SH-SY5Y (cell line): ENCODE results near the gene CIROP.

Experiments
- GATA2 ChIP-seq: IDR thresholded peaks from 2 replicates; pipeline ENCODE4 v1.6.1; 2011; ENCODE audit warnings: mild to moderate bottlenecking, low read depth, low read length
- GATA3 ChIP-seq: IDR thresholded peaks from 2 replicates; pipeline ENCODE4 v1.6.1; 2011; ENCODE audit warnings: low read depth, mild to moderate bottlenecking, low read length, moderate library complexity

DNA sequence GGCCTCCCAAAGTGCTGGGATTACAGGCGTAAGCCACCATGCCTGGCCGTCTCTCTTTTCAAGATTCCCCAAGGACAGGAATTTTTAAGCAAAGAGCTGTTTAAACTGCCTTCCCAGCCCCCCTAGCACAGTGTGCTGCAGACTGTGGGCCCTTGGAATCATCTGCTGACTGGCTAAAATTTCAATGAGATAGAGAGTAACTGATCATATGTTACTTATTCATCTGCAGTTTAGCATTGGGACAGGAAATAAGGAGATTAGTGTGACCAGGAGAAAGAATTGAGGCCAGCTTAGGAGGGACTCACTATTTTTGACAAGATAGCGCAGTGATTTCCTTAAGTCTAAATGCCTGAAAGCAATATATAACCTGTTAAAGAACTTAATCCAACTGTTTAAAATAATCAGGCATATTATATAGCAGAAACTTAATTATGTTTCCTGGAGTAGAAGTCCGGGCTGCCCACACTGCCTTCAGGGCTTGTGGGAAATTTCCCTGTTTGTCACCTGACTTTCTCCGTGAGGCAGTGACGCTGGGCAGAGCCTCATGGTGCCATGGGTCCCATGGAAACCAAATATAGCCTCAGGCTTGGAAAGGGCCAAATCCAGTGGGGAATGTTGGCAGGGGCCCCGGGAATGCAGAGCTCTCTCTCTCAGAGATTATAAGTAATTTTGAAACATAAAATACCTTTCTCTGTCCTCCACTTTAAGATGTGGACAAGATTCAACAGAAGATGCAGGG is 37.1 kb upstream of the CIROP start:
- no peak for TF ChIP-seq GATA3
- no peak for TF ChIP-seq GATA2
